ENCODE measurements around the gene PTCD2. TPM values are rescaled to one million over a fixed set of nuclear protein-coding genes. Genes with fewer than 3 reads are reported as not detected.

The PTCD2 gene, protein sequence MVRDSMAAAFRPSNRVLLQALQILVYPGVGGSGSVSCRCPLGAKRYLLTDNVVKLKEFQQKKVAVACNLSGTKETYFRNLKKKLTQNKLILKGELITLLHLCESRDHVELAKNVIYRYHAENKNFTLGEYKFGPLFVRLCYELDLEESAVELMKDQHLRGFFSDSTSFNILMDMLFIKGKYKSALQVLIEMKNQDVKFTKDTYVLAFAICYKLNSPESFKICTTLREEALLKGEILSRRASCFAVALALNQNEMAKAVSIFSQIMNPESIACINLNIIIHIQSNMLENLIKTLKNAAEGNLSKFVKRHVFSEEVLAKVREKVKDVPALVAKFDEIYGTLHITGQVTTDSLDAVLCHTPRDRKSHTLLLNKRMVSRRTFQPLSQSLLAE
- total RNA-seq, result 1 to 10 TPM; 5.1 to 9.2 TPM

DNA sequence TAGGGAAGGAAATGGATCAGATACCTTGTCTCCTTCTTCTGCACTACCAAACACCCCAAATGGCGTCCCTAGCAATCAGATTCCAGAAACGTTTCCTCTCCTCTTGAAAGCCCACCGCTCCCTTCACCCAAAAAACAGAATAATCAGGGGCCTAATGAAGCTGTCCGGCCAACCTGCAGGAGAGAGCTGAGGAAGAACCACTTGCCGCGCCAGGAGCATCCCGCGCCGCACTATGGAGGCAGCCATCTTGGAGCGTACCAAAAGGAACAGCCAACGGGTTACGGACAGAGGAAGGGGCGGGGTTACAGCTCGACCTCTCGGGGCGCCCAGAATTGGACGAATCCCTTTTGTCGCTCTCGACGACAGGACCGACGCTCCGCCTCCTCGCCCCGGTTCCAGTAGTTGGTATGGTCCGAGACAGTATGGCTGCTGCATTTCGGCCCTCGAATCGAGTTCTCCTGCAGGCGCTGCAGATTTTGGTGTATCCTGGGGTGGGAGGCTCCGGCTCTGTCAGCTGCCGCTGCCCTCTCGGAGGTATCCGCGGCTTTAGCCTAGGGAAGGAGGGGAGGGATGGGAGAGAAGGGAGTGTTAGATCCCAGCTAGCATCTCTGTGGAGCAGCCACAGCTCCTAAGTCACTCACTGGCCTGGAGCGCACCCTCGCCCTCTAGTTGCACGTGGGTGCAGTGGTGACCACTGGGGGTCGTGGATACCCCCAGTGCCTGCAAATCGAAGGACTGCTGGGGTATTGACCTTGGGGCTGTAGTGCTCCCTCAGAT lies at the start of gene PTCD2, which contains the start of gene MRPS27:
TSS of gene PTCD2 (plus strand) at position 398 of the 777 bp plus-strand sequence. CDS start at position 408, 10 bp downstream.
TSS of gene MRPS27 (minus strand) at position 265 of the 777 bp plus-strand sequence. CDS start at position 246, 19 bp downstream.
- Histone ChIP-seq H3K36me3 (peaks cover 8% of the 10 kb centered on the region), H3K4me1 (peaks cover 0 to 17% of the 10 kb centered on the region in 2 donors), H3K27ac (peak within 1 kb of the TSS; percentile 74 to 79), H3K4me3 (peak within 1 kb of the TSS; percentile 77 to 78), H3K9me3 (no peaks in the 10 kb centered on the region), H3K27me3 (no peaks in the 10 kb centered on the region)
- peak; percentile 95 for DNase-seq (ENCODE audit: low spot score)
- TF ChIP-seq, protein P1, sequence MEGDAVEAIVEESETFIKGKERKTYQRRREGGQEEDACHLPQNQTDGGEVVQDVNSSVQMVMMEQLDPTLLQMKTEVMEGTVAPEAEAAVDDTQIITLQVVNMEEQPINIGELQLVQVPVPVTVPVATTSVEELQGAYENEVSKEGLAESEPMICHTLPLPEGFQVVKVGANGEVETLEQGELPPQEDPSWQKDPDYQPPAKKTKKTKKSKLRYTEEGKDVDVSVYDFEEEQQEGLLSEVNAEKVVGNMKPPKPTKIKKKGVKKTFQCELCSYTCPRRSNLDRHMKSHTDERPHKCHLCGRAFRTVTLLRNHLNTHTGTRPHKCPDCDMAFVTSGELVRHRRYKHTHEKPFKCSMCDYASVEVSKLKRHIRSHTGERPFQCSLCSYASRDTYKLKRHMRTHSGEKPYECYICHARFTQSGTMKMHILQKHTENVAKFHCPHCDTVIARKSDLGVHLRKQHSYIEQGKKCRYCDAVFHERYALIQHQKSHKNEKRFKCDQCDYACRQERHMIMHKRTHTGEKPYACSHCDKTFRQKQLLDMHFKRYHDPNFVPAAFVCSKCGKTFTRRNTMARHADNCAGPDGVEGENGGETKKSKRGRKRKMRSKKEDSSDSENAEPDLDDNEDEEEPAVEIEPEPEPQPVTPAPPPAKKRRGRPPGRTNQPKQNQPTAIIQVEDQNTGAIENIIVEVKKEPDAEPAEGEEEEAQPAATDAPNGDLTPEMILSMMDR (IDR thresholded peaks at IDR 0.05), result peak in 1 of 2 donors; percentile 49

DNA sequence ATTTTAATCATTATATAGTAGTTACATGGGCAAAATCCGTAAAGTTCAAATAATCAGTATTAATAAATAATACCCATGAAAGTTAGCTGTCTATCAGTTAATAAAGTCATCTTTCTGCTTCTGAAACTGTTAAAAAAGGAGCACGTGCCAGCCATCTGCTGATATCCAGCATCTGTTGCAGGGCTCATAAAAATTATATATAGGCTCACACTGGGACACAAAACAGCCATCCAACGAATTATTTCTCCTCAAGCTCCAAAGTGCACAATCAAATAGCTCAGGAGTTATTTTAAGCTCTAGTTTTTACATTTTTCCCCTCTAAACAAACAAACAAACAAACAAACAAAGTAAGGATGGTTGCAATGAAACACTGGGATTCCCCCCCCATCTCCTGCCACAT lies 48.5 kb upstream of the PTCD2 start:
- no peaks in the 10 kb centered on the region for H3K9me3 ChIP-seq
- H3K36me3 ChIP-seq, result no peaks in the 10 kb centered on the region
- no peak overlapping the region for H3K4me3 ChIP-seq
- H3K27ac ChIP-seq, result no peak overlapping the region
- DNase-seq (ENCODE audit: low spot score), result no peak
- no peaks in the 10 kb centered on the region for H3K27me3 ChIP-seq
- TF ChIP-seq, protein P1 (IDR thresholded peaks at IDR 0.05), result no peak
- peaks cover 0 to 15% of the 10 kb centered on the region in 2 donors for H3K4me1 ChIP-seq

DNA sequence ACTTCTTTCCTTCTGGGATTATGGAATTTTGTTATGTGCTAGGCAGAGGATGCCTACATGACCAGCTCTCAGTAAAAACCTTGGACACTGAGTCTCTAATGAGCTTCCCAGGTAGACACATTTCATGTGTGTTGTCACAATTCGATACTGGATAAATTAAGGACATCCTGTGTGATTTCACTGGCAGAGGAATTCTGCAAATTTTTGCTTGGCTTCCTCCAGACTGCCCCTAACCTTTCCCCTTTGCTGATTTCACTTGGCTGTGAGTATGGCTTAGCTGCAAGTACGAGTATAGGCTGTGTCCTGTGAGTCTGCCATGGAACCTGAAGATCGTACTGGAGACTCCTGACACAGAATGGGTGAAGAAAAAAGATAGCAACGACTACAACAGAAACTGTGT lies 47.8 kb upstream of the PTCD2 start:
- H3K27ac ChIP-seq, result no peak overlapping the region

DNA sequence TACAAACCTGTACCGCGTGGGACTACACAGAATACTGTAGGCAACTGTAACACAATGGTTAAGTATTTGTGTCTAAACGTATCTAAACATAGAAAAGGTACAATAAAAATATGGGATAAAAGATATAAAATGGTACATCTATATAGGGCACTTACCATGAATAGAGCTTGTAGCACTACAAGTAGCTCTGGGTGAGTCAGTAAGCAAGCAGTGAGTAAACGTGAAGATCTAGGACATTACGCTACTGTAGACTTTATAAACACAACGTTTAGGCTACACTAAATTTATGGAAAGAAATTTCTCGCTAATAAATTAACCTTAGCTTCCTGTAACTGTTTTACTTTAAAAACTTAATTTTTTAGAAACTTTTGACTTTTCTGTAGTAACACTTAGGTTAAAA lies 46.6 kb upstream of the PTCD2 start:
- no peaks in the 10 kb centered on the region for H3K36me3 ChIP-seq
- H3K27me3 ChIP-seq, result no peaks in the 10 kb centered on the region
- DNase-seq (ENCODE audit: low spot score), result no peak
- H3K9me3 ChIP-seq, result no peaks in the 10 kb centered on the region
- TF ChIP-seq, protein P1 (IDR thresholded peaks at IDR 0.05), result no peak
- H3K4me1 ChIP-seq, result peaks cover 0 to 6% of the 10 kb centered on the region in 2 donors
- H3K4me3 ChIP-seq, result no peak overlapping the region
- H3K27ac ChIP-seq, result no peak overlapping the region

More for the DNA sequence above, 47.8 kb upstream of the PTCD2 start:
- Histone ChIP-seq H3K9me3 (no peaks in the 10 kb centered on the region), H3K36me3 (no peaks in the 10 kb centered on the region), H3K4me1 (peaks cover 0 to 15% of the 10 kb centered on the region in 2 donors), H3K27me3 (no peaks in the 10 kb centered on the region), H3K4me3 (no peak overlapping the region)
- TF ChIP-seq, protein P1 (IDR thresholded peaks at IDR 0.05), result no peak
- no peak for DNase-seq (ENCODE audit: low spot score)

DNA sequence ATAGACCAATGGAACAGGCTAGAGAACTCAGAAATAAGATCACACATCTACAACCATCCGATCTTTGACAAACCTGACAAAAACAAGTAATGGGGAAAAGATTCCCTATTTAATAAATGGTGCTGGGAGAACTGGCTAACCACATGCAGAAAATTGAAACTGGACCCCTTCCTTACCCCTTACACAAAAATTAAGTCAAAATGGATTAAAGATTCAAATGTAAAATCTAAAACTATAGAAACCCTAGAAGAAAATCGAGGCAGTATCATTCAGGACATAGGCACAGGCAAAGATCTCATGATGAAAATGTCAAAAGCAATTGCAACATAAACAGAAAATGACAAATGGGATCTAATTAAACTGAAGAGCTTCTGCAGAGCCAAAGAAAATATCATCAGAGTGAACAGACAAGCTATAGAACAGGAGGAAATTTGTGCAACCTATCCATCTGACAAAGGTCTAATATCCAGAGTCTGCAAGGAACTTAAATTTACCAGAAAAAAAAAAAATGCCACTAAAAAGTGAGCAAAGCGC lies 43.9 kb upstream of the PTCD2 start:
- Histone ChIP-seq H3K27me3 (no peaks in the 10 kb centered on the region), H3K9me3 (no peaks in the 10 kb centered on the region), H3K36me3 (no peaks in the 10 kb centered on the region), H3K4me3 (no peak overlapping the region), H3K27ac (no peak overlapping the region), H3K4me1 (peaks cover 0 to 9% of the 10 kb centered on the region in 2 donors)
- no peak for DNase-seq (ENCODE audit: low spot score)
- TF ChIP-seq, protein P1 (IDR thresholded peaks at IDR 0.05), result no peak

Measured in right atrium auricular region (tissue), 2 donors.